Sigmoid colon (tissue), 3 donors: ENCODE results near the gene RILP.

ENCODE experiments used
- CTCF ChIP-seq, 4 experiments: fragments of 450-650 bp in 3 of 4; fragments of 200-600 bp in 1 of 4; IDR thresholded peaks; one replicate each; pipeline ENCODE4 v1.5.1; 2016 to 2019; ENCODE audit warnings: antibody characterized with exemption in 4 of 4, mild to moderate bottlenecking in 3 of 4, moderate library complexity in 2 of 4
- POLR2A ChIP-seq, 2 donors: fragments of 450-650 bp; IDR thresholded peaks; one replicate each; pipeline ENCODE4 v1.6.1; 2016; ENCODE audit warnings: antibody characterized with exemption in 2 of 2, mild to moderate bottlenecking in 2 of 2, moderate library complexity in 2 of 2

GRCh38 chr17:1601571-1601970, 48.1 kb downstream of the RILP start:
- no peak for TF ChIP-seq CTCF (IDR thresholded peaks at IDR 0.05)
- TF ChIP-seq POLR2A (IDR thresholded peaks at IDR 0.05) = no peak
